GM12872 (cell line): ENCODE measurements around the gene CC2D2B.

Experiments used
- TF ChIP-seq, protein P1 (sequence below): IDR thresholded peaks from 3 replicates; pipeline ENCODE4 v1.5.1; 2011; ENCODE audit warnings: low read depth, mild to moderate bottlenecking, low read length, moderate library complexity; ENCODE audit not compliant: insufficient read depth

CC2D2B gene

DNA sequence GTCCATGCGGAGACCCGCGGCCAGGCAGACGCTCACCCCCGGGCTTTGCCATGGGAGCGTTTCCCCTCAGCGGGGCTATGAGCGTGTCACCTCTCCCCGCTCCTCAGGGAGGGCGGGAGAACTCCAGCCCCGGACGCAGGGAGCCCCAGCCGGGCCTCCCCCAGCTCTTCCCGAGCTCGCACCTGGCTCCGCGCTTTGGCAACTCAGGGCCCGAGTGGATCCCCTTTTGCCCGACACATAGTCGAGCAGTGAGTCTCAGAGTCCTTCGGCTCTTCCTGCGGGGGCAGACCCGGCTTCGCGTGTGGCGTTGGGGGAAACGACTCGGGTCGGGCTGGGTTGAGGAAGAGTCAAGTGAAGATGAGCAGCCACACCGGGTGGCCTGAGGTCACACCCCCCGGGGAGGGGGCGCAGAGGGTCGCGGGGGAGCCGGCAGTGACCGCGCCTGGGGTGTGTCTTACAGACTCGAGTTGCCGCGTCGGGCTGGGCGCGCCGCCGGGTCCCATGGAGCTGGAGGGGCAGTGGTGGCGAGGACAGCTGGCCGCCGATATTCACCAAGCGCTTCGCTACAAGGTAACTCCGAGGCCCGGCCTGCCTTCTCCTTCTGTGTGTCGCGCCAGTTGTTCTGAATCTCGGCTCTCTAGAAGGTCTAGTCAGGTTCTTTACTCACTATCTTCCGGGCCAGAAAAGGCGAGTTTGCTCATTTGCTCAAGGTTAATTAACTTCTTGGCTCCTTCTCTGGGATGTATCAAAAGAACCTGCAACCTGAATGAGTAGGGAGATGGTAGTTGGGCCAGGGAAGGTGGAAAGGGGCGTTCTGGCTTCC, 136.3 kb downstream of the CC2D2B start:
- TF ChIP-seq, protein P1, sequence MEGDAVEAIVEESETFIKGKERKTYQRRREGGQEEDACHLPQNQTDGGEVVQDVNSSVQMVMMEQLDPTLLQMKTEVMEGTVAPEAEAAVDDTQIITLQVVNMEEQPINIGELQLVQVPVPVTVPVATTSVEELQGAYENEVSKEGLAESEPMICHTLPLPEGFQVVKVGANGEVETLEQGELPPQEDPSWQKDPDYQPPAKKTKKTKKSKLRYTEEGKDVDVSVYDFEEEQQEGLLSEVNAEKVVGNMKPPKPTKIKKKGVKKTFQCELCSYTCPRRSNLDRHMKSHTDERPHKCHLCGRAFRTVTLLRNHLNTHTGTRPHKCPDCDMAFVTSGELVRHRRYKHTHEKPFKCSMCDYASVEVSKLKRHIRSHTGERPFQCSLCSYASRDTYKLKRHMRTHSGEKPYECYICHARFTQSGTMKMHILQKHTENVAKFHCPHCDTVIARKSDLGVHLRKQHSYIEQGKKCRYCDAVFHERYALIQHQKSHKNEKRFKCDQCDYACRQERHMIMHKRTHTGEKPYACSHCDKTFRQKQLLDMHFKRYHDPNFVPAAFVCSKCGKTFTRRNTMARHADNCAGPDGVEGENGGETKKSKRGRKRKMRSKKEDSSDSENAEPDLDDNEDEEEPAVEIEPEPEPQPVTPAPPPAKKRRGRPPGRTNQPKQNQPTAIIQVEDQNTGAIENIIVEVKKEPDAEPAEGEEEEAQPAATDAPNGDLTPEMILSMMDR: no peak

DNA sequence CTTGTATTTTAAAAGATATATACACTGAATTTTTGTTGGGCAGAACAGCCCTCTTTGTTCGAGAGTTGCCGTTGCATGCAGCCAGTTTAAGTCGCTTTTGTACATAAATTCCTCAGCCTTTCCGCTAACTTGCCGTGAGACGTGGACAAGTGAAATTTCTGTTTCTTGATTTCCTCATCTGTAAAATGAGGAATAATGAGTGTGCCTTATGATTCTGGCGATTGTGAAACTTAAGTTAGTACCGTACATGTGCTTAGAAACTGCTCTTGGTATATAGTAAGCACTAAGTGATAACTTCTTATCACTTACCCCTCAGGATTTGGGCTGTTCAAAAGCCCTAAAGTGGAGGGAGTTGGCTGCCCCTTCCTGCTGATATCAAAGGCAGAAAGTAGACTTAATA, 137.0 kb downstream of the CC2D2B start:
- TF ChIP-seq, protein P1: no peak

DNA sequence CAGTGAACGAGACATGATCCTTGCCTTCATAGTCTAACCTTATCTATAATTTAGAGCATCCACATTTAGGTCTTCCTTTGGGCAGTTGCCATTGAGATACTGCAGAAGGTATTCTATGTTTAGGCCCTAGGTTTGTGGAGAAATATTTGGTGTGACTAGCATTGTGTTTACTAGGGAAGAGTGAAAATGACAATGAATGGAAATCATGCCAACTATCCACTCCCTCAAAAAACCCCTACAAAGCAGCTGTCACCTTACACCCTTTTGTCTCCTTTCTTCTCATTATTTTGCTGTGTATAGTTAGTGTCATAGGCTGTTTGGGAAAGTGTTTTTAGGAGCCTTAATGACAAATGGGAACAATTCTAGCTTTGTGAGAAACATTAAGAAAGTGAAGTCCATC, 138.8 kb downstream of the CC2D2B start:
- TF ChIP-seq, protein P1: no peak

DNA sequence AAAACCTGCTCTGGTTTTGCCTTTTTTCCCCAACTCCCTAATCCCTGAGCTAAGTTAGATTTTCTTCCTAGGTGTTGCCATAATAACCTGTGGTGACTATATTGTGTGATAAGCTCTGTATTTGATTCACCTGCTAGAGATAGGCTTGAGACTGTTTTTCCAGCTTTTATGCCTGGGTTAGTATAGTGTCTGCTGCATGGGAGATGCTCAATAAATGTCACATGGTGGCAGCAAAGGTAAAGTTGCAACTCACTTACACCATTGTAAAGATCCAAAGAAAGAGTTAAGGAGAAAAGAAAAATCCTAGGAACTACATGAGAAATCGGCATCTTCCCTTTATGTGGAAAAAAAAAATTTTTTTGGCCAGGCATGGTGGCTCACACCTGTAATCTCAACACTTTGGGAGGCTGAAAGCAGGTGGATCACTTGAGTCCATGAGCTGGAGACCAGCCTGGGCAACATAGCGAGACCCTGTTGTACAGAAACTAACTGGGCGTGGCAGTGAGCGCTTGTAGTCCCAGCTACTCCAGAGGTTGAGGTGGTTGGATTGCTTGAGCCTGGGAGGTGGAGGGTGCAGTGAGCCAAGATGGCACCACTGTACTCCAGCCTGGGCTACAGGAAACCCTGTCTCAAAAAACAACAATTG, 139.4 kb downstream of the CC2D2B start:
- TF ChIP-seq, protein P1: no peak

DNA sequence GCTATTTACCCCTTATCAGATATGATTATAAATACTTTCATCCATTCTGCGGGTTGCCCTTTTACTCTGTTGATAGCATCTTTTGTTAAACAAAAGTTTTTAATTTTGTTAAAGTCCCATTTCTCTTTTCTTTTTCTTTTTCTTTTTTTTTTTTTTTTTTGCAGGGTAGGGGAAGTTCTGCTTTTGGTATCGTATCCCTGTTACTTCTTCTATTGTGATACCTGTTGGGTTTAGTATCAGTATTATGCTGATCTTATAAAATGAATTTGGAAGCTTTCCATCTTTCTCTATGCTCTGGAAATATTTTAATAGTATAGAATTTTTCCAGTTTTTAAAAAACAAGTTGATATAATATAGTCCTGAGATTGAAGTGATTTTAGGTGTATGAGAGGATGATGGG, 141.6 kb downstream of the CC2D2B start:
- TF ChIP-seq, protein P1: no peak

DNA sequence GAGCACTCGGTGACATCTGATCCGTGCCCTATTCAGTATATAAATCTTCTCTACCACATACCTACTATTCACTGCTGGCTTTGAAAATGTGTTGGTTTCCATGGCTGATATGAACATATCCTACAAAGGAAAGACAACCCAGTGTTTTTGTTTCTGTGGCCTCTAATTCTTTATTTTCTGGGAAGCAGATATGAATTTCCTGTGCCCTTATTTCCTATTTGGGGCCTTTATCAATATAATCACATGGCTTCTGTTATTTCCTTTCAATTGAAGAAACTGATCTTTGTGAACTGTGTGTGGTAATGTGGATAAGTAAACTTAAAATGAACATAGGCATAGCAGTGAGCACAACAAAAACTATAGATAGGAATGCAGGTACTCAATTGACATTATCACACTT, 146.2 kb downstream of the CC2D2B start:
- TF ChIP-seq, protein P1: no peak

DNA sequence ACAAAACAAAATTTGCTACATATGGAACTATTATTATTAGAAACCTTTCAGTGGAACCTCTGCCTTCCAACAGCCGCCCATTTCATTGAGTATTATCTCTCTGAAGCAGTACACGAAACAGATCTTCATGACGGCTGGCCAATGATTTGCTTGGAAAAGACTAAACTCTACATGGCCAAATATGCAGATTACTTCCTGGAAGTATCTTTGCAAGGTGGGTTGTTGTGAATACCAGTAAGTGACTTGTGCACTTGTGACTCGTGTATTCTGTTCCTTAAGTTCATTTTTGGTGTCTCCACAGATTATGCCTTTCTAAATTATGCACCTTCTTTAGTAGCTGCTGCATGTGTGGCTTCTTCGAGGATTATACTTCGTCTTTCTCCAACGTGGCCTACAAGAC, 149.0 kb downstream of the CC2D2B start:
- TF ChIP-seq, protein P1: no peak
